Islet of Langerhans (tissue), 1 donor: ENCODE results near the gene NOXA1.
"Not testable (repeated sequence)": the region's sequence is repeated elsewhere in the genome, so short reads cannot be mapped to it uniquely, and the experiment has no call there.

ENCODE experiments used
- FAIRE-seq: peaks from one replicate; lab custom pipeline; 2011; peaks lifted over from hg19 to GRCh38; lab: Jason Lieb, UNC

The NOXA1 gene

DNA sequence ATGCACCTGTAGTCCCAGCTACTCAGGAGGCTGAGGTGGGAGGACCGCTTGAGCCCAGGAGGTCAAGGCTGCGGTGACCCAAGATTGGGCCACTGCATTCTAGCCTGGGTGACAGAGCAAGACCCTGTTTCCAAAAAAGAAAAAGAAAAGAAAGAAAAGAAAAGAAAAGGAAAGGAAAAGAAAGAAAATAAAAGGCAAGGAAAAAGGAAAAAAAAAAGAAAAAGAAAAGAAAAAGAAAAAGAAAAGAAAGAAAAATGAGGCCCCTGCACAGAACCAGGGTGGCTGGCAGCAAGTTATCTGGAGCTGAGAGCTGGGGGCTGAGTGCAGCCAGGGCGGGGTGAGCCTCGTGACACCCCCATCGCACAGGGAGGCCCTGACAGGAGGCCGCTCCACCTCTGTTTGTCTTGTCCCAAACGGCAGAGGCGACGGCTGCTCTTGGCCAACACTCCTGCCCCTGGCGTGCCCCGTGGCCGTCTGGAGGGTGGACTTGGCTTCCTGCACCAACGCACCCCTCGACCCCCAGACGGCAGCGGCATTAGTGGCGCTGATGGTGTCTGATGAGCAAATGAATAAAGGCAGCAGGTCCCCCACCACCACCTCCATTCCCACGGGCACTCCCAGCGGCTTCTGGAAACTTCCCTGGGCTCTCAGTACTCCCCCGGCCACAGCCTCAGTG is 17.0 kb upstream of the NOXA1 start:
- no peak for FAIRE-seq

- no peak for FAIRE-seq
Observed at GRCh38 chr9:137406876-137407589, 16.2 kb upstream of the NOXA1 start.

GRCh38 chr9:137407590-137408300 is 15.4 kb upstream of the NOXA1 start:
- no peak for FAIRE-seq

DNA sequence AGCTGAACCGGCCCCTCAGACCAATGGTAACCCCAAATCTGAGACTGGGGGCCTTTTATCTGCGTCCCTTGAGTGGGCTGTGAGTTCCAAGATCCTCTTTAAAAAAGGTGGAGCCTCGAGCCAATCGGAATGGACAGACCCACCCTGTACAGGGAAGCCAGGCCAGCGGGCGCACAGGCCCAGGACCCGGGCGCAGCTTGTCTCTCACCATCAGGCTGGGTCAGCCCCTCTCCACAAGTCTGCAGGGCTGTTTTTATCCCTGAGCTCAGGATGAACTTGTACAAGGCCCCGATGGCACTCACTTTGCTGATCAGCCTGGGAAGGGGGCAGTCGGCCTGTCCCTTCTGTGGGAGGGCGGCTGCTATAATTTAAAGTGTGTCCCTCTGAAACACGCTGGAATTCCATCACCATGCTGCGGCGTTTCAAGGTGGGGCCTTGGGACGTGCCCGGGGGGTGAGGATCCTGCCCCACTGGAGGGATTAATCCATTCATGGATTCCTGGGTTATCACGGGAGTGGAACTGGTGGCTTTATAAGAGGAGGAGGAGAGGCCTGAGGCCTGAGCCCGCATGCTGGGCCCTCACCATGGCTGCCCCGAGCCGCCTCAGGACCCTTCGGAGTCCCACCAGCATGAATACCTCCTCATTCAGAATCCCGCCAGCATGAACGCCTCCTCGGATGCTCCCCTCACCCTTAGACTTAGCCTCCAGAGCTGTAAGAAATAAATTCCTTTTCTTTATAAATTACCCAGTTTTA is 14.4 kb upstream of the NOXA1 start:
- no peak for FAIRE-seq

GRCh38 chr9:137409515-137409914 is 13.7 kb upstream of the NOXA1 start:
- FAIRE-seq = no peak

DNA sequence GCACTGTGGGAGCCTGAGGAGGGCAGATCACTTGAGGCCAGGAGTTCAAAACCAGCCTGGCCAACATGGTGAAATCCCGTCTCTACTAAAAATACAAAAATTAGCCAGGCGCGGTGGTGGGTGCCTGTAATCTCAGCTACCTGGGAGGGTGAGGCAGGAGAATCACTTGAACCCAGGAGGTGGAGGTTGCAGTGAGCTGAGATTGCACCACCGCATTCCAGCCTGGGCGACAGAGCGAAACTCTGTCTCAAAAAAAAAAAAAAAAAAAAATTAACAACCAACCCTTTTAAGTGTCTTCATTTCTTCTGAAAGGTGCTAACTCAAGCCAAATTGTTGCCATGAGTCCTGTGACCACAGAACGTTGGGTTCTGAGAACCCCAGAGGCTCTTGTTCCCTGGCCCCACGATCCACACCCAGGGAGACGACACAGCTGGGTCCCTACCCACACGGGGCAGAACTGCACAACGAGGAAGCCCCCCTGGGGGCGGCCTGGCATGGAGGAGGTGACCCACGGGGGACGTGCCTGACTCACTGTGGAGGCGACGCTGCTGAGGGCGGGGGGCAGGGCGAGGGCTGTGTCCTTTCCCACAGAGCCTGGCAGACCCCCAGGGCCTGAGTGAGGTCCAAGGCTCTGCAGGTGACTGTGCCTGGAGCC is 12.8 kb upstream of the NOXA1 start:
- FAIRE-seq = not testable (repeated sequence)

GRCh38 chr9:137410891-137411249 is 12.3 kb upstream of the NOXA1 start:
- FAIRE-seq = no peak

DNA sequence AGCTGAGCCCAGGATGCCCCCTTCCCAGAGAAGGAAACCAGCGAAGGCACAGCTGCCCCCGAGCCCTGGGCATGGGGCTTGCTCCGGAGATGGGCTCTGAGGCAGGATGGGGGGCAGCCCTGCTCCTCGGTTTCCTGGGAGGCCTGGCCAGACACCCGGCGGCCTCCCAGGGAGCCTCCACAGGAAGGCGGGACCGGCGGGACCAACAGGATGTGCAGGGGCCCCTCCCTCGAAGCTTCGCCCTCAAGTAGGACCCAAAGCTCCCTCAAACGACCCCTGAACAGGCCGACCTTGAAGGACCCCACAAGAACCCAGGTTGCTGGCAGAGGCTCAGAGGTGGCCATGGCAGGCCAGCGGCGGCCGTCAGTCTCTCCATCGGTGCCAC is 11.9 kb upstream of the NOXA1 start:
- FAIRE-seq = no peak

- FAIRE-seq = no peak
Observed at GRCh38 chr9:137411645-137412380, 11.4 kb upstream of the NOXA1 start.

DNA sequence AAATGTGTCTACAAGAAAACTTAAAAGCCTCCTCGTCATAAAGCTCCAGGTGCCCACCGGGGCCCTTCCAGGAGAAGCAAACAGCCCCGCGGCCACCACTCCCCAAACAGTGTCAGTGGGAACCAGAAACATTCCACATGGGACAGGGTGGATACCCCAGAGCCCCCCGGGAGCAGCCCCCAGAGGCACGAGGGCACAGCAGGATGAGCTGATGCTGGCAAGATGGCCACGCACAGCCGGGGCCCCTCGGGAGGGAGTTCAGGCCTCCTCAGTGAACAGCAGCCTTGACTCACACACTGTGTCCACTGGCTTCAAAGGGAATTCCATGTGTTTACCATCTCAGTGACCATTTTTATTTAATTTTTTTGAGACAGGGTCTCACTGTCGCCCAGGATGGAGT is 10.8 kb upstream of the NOXA1 start:
- no peak for FAIRE-seq

DNA sequence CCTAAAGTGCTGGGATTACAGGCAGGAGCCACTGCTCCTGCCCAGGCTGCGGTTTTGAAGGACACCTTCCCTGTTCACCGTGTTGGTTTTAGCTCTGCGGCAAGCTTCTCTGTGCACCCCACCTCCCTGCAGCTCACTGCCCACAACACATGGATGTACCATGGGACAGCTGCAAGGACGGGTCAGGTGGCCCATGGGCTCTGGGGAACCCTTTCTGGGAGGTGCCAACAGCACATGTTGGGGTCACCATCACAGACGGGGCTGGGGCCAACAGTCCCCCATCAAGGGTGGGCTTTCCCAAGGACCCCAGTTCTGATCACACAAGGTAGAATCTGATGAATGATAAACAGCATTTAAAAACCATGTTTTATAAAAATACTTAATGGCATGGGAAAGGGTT is 7.7 kb upstream of the NOXA1 start:
- no peak for FAIRE-seq

GRCh38 chr9:137416006-137416562 is 7.1 kb upstream of the NOXA1 start:
- no peak for FAIRE-seq

- FAIRE-seq = no peak
Observed at GRCh38 chr9:137416563-137417151, 6.5 kb upstream of the NOXA1 start.

DNA sequence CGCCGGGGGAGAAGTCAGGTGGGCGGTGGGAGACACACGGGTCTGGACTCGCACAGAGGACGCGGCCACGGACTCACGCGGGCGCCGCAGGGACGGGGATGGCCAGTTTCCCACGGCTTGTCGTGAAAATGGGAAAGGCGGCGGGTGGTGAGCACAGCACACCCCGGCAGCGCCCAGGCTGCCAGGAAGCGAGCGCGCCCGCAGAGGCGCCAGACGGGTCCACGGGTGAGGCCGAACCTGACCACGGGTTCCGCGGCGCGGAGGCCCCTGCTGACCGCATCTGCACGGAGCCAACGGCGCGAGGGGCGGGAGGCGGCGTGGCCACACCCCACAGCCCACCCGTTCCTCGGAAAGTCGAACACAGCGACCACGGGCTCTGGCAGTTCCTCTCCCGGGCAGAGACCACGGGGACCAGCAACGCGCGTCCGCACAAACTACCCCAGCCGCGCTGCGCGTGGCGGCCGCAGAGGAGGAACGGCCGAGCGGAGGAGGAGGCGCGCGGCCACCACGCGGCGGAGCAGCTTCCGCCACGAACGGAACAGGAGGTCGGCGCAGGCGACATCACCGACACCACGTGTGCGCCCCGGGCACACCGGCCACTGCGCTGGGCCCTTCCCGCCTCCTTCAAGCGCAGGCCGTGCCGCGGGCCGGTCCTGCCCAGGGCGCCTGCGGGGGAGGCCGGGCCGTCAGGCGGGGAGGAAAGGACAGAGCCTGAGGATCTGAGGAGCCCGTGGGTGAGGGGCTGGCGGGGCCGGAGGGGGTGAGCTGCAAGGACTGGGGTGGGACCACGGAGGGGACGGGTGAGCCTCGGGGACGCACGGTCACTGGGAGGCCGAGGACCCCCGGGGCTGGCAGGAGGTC is 5.8 kb upstream of the NOXA1 start:
- FAIRE-seq = no peak

DNA sequence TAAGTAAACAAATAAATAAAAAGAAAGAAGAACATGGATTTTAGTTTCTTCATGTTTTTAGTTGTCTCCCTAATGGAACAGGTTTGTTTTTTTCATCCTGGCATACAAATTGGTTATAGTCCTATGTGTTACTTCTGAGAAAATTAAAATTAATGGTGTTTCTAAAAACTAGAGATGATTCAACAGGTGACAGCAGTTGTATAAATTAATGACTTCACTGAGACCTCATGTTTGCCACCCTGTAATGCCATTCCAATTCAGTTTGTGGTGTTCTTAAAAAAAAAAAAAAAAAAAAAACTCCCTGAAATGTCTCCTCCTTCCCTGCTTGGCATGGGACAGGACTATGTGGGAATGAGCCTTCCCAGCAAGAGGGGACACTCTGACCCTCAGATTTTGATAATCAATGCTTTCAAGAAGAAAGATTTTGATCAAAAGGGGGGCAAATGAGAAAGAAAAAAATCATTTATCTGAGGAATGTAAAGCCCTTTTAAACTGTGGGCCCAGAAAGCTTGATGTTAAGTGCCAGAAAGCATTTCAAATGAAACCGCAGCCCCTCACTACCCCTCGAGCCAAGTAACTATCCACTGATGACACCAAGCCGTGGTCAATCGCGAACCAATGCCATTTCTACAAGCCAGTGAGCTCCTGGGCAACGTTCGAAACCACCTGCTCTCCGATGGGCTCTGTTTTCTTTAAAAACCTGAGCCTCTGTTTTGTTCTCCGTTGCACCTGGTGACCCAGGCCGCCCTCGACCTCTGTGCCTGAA is 1.2 kb upstream of the NOXA1 start:
- no peak for FAIRE-seq

DNA sequence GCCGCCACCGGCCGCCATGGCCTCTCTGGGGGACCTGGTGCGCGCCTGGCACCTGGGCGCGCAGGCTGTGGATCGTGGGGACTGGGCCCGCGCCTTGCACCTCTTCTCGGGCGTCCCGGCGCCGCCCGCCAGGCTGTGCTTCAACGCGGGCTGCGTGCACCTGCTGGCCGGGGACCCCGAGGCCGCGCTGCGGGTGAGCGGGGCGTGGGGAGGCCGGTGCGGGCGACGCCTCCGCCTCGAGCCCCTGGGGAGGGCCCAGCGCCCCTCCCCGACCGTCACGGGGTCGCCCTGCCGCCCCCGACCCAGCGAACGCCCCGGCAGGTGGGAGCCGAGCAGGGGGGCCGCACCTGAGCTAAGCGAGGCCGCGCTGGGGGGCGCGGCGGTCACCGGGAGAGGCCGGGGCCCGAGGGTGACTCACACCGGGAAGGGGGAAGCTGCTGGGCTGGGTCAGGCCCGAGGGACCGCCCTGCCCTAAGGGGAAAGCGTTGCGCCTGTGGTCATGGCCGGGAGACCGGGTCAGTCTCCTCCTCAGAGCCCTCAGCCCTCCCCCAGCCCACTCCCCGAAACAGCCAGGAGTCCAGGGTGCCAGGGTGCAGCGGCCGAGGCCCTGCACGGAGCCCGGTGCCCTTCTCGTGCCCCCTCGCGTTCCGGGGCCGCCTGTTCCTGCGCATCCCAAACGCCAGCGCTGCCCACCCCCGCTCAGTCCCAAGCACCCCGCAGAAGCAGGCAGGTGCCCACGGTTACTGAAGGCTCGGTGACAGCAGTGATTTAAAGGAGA is 510 bp downstream of the NOXA1 start:
- FAIRE-seq = no peak

DNA sequence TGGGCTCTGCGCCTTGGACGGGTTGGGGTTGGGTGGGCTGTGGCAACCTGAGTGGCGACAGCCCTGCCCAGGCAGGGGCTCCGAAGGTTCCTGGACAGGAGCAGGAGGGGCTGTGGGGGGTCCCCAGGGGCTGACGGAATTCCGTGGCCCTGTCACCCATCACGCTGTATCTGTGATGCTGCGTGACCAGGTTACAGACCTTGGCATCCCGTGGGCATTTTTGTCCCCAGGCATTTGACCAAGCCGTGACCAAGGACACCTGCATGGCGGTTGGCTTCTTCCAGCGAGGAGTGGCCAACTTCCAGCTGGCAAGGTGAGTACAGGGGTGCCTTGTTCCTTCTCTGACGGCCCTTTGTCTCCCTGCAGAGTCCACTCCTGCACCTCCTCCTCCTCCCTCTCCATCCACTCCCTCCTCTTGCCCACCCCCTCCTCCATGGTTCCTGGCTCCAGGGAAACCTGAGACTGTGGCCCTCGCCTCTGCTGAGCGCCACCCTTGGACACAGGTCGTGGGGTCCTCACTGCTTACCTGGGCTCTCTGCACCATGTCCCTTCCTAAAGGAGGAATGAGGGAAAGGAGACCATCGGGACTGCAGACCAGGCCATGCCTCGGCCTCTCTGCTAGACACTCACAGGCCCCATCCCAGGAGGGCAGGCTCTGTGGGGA is 3.0 kb downstream of the NOXA1 start:
- FAIRE-seq = no peak
